Gastrocnemius medialis (tissue), 4 donors: Measurements from ENCODE around the gene CAMTA1.

ENCODE experiments used
- POLR2A ChIP-seq, 2 donors: fragments of 450-650 bp; IDR thresholded peaks; one replicate each; pipeline ENCODE4 v1.6.1; 2017; ENCODE audit warnings: antibody characterized with exemption in 2 of 2, mild to moderate bottlenecking in 2 of 2, moderate library complexity in 2 of 2
- TF ChIP-seq, protein P1 (sequence below), 5 experiments: fragments of 450-650 bp in 3 of 5; fragments of 200-600 bp in 2 of 5; sonication (generic) in 2 of 5; IDR thresholded peaks in 4 of 5; conservative IDR thresholded peaks in 1 of 5; 1 replicate in 4 of 5; 2 replicates in 1 of 5; pipeline ENCODE4 v1.5.1; 2016 to 2019; ENCODE audit warnings: antibody characterized with exemption in 5 of 5, mild to moderate bottlenecking in 3 of 5, moderate library complexity in 3 of 5

DNA sequence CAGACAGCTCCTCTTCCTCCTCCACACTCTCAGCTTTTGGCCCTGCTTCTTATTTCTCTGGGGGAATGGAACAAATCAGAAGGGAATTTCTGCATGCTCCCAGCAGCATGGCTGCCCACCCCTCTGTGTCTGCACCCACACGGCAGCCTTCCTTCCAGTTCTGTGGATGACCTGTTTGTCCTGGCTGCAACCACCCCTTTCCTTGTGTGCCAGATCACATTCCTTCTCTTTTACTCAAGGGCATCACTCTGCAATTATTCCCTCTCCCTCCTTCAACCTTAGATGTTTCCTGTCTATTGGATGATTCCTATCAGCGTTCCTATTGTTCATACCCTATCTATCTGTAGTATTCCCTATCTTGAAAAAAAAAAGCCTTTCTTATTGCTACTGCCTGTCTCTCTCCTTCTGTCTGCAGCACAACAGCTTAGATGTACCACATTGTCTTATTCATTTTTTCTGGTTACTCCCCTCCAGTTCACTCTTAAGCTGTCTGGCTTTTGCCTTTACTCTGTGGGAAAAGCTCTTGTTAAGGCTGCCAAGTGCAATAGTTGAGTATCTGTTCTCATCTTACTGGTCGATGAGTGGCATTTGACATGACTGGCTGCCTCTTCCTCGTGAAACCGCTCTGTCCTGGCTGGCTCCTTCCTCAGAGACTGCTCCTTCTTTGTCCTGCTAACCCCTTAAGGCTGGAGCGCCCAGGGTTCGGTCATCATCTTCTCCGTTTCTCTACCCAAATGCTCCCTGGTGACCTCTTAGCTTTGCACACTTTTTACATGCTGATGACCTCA, 351.1 kb downstream of the CAMTA1 start:
- TF ChIP-seq, protein P1, sequence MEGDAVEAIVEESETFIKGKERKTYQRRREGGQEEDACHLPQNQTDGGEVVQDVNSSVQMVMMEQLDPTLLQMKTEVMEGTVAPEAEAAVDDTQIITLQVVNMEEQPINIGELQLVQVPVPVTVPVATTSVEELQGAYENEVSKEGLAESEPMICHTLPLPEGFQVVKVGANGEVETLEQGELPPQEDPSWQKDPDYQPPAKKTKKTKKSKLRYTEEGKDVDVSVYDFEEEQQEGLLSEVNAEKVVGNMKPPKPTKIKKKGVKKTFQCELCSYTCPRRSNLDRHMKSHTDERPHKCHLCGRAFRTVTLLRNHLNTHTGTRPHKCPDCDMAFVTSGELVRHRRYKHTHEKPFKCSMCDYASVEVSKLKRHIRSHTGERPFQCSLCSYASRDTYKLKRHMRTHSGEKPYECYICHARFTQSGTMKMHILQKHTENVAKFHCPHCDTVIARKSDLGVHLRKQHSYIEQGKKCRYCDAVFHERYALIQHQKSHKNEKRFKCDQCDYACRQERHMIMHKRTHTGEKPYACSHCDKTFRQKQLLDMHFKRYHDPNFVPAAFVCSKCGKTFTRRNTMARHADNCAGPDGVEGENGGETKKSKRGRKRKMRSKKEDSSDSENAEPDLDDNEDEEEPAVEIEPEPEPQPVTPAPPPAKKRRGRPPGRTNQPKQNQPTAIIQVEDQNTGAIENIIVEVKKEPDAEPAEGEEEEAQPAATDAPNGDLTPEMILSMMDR (IDR thresholded peaks at IDR 0.05 in 4 of 5, conservative IDR thresholded peaks at IDR 0.05 in 1 of 5) = no peak
- TF ChIP-seq POLR2A (IDR thresholded peaks at IDR 0.05) = no peak
